ENCODE data around the gene ZNF22.

- TF ChIP-seq CTCF (IDR thresholded peaks at IDR 0.05 in 4 of 5, conservative IDR thresholded peaks at IDR 0.05 in 1 of 5): peak in 3 of 5 experiments; percentile 22 to 46 (median 39)
- peak; percentile 100 for TF ChIP-seq POLR2A (IDR thresholded peaks at IDR 0.05)
These were observed 22.0 kb upstream of the ZNF22 start, which contains the start of gene DEPP1 for GRCh38 chr10:44978570-44979280.
